NB4 (cell line): ENCODE data around the gene EMC6.

ENCODE experiments used
- CTCF ChIP-seq: IDR thresholded peaks from one replicate; pipeline ENCODE4 v1.5.1; 2012; ENCODE audit warnings: low read depth, low read length
- MAX ChIP-seq: IDR thresholded peaks from 2 replicates; pipeline ENCODE4 v1.6.1; 2011; ENCODE audit warnings: low read depth, low read length
- MYC ChIP-seq: IDR thresholded peaks from 2 replicates; pipeline ENCODE4 v1.6.1; 2011; ENCODE audit warnings: low read depth, low read length
- POLR2A ChIP-seq: IDR thresholded peaks from 2 replicates; pipeline ENCODE4 v1.6.1; 2011; ENCODE audit warnings: mild to moderate bottlenecking; ENCODE audit not compliant: insufficient read length; ENCODE audit errors: extremely low read depth

- TF ChIP-seq MAX (no peak), CTCF (no peak), POLR2A (no peak), MYC (no peak)
These were observed 23.0 kb downstream of the EMC6 start for GRCh38 chr17:3691617-3692067.
